Large intestine (tissue), 3 donors: ENCODE data around the gene PTGER3. TPM values are rescaled to one million over a fixed set of nuclear protein-coding genes. Genes with fewer than 3 reads are reported as not detected.
"Not testable (repeated sequence)": the region's sequence is repeated elsewhere in the genome, so short reads cannot be mapped to it uniquely, and the experiment has no call there.

Experiments
- DNase-seq, 2 donors: peaks; one replicate each; pipeline versions ENCODE4 v3.0.0 to v3.0.0-alpha.2; 2013
- H3K27ac ChIP-seq: one replicate; pipeline ENCODE4 v1.5.1; 2013; ENCODE audit warnings: low read length
- H3K27me3 ChIP-seq: 2 replicates; pipeline ENCODE4 v1.6.1; 2013; ENCODE audit warnings: low read length; ENCODE audit not compliant: control insufficient read depth, insufficient read depth
- H3K36me3 ChIP-seq: 2 replicates; pipeline ENCODE4 v1.6.1; 2013; ENCODE audit warnings: low read length; ENCODE audit not compliant: control insufficient read depth, insufficient read depth
- H3K4me1 ChIP-seq: one replicate; pipeline ENCODE4 v1.6.1; 2013; ENCODE audit warnings: low read length; ENCODE audit not compliant: control insufficient read depth, insufficient read depth
- H3K4me3 ChIP-seq: one replicate; pipeline ENCODE4 v1.5.1; 2013; ENCODE audit warnings: low read length
- H3K9me3 ChIP-seq: one replicate; pipeline ENCODE4 v1.6.1; 2013; ENCODE audit warnings: mild to moderate bottlenecking, low read depth, low read length, moderate library complexity; ENCODE audit not compliant: control insufficient read depth
- WGBS: methylation state at CpG from one replicate; pipeline ENCODE4 v1.1.5; 2013; ENCODE audit warnings: low lambda C conversion rate; ENCODE audit not compliant: insufficient coverage; 5-methylcytosine and 5-hydroxymethylcytosine counted together
- polyA plus RNA-seq: library from polyadenylated mRNA; unstranded; fragments of 120-200 nt; gene quantifications from one replicate; pipeline ENCODE4 v1.2.1, GENCODE V29; 2013

The PTGER3 gene
- polyA plus RNA-seq, 1 donor, result 8.1 TPM

GRCh38 chr1:70961374-70961975, 86.1 kb downstream of the PTGER3 start:
- DNase-seq, result no peak
- no peaks in the 10 kb centered on the region for H3K27me3 ChIP-seq
- no peak overlapping the region for H3K4me3 ChIP-seq
- no CpG with 5 or more reads among the region's 1 CpG for WGBS
- H3K27ac ChIP-seq, result no peak overlapping the region
- no peaks in the 10 kb centered on the region for H3K4me1 ChIP-seq
- H3K9me3 ChIP-seq, result no peaks in the 10 kb centered on the region
- H3K36me3 ChIP-seq, result no peaks in the 10 kb centered on the region

- H3K36me3 ChIP-seq, result no peaks in the 10 kb centered on the region
- no peaks in the 10 kb centered on the region for H3K4me1 ChIP-seq
- no peak for DNase-seq
- H3K4me3 ChIP-seq, result no peak overlapping the region
- WGBS, result 100% methylated on average over 1 of the region's 5 CpGs
- H3K27me3 ChIP-seq, result no peaks in the 10 kb centered on the region
- H3K9me3 ChIP-seq, result no peaks in the 10 kb centered on the region
- H3K27ac ChIP-seq, result no peak overlapping the region
Measured at GRCh38 chr1:70948396-70949017, 99.1 kb downstream of the PTGER3 start.

GRCh38 chr1:70947835-70948234, 99.8 kb downstream of the PTGER3 start:
- no peaks in the 10 kb centered on the region for H3K36me3 ChIP-seq
- H3K27ac ChIP-seq, result no peak overlapping the region
- H3K4me1 ChIP-seq, result no peaks in the 10 kb centered on the region
- no peaks in the 10 kb centered on the region for H3K27me3 ChIP-seq
- 100% methylated on average over 1 of the region's 2 CpGs for WGBS
- H3K9me3 ChIP-seq, result no peaks in the 10 kb centered on the region
- H3K4me3 ChIP-seq, result no peak overlapping the region
- no peak for DNase-seq

- Histone ChIP-seq H3K27me3 (no peaks in the 10 kb centered on the region), H3K36me3 (no peaks in the 10 kb centered on the region), H3K27ac (no peak overlapping the region), H3K9me3 (no peaks in the 10 kb centered on the region), H3K4me1 (no peaks in the 10 kb centered on the region), H3K4me3 (no peak overlapping the region)
- WGBS, result no CpG with 5 or more reads among the region's 2 CpGs
- no peak for DNase-seq
Measured at GRCh38 chr1:70945676-70946075, 101.9 kb downstream of the PTGER3 start.

- DNase-seq, result no peak
- H3K27ac ChIP-seq, result no peak overlapping the region
- whole genome bisulfite sequencing, result no CpG with 5 or more reads among the region's 3 CpGs
- H3K9me3 ChIP-seq, result no peaks in the 10 kb centered on the region
- H3K27me3 ChIP-seq, result no peaks in the 10 kb centered on the region
- no peak overlapping the region for H3K4me3 ChIP-seq
- no peaks in the 10 kb centered on the region for H3K36me3 ChIP-seq
- no peaks in the 10 kb centered on the region for H3K4me1 ChIP-seq
Measured at GRCh38 chr1:70945251-70945650, 102.4 kb downstream of the PTGER3 start.

- no CpG with 5 or more reads among the region's 2 CpGs for WGBS
- DNase-seq, result no peak
Measured at GRCh38 chr1:70941563-70941962, 106.1 kb downstream of the PTGER3 start.

GRCh38 chr1:70940398-70940797, 107.2 kb downstream of the PTGER3 start:
- H3K4me3 ChIP-seq, H3K27ac ChIP-seq, H3K36me3 ChIP-seq, DNase-seq, H3K4me1 ChIP-seq, H3K27me3 ChIP-seq, H3K9me3 ChIP-seq: not testable (repeated sequence)
- WGBS, result 67% methylated on average over 1 of the region's 2 CpGs

More at GRCh38 chr1:70941563-70941962, 106.1 kb downstream of the PTGER3 start:
- no peak overlapping the region for H3K27ac ChIP-seq
- H3K4me1 ChIP-seq, result no peaks in the 10 kb centered on the region
- H3K4me3 ChIP-seq, result no peak overlapping the region
- no peaks in the 10 kb centered on the region for H3K27me3 ChIP-seq
- no peaks in the 10 kb centered on the region for H3K36me3 ChIP-seq
- no peaks in the 10 kb centered on the region for H3K9me3 ChIP-seq

- DNase-seq, result no peak
- 100% methylated on average over 2 of the region's 5 CpGs for WGBS
- no peak overlapping the region for H3K4me3 ChIP-seq
- H3K36me3 ChIP-seq, result no peaks in the 10 kb centered on the region
- no peak overlapping the region for H3K27ac ChIP-seq
- H3K9me3 ChIP-seq, result no peaks in the 10 kb centered on the region
- no peaks in the 10 kb centered on the region for H3K4me1 ChIP-seq
- no peaks in the 10 kb centered on the region for H3K27me3 ChIP-seq
Measured at GRCh38 chr1:70934194-70934961, 113.2 kb downstream of the PTGER3 start.

- H3K36me3 ChIP-seq, result no peaks in the 10 kb centered on the region
- H3K27me3 ChIP-seq, result no peaks in the 10 kb centered on the region
- peaks cover 1% of the 10 kb centered on the region for H3K9me3 ChIP-seq
- H3K4me3 ChIP-seq, result no peak overlapping the region
- no CpG with 5 or more reads among the region's 1 CpG for WGBS
- no peak for DNase-seq
- no peak overlapping the region for H3K27ac ChIP-seq
- no peaks in the 10 kb centered on the region for H3K4me1 ChIP-seq
Measured at GRCh38 chr1:70930062-70930461, 117.6 kb downstream of the PTGER3 start.

GRCh38 chr1:70922196-70922595, 125.4 kb downstream of the PTGER3 start:
- H3K4me1 ChIP-seq, result no peaks in the 10 kb centered on the region
- no peak overlapping the region for H3K27ac ChIP-seq
- H3K9me3 ChIP-seq, result peaks cover 4% of the 10 kb centered on the region
- no peaks in the 10 kb centered on the region for H3K36me3 ChIP-seq
- H3K27me3 ChIP-seq, result no peaks in the 10 kb centered on the region
- 80% methylated on average over 1 of the region's 2 CpGs for WGBS
- DNase-seq, result no peak
- no peak overlapping the region for H3K4me3 ChIP-seq
